Measurements from ENCODE around the gene DLX2. TPM values are rescaled to one million over a fixed set of nuclear protein-coding genes. Genes with fewer than 3 reads are reported as not detected.

Gene DLX2
- total and polyA plus RNA-seq, 2 of the 13 experiments (the other 11 are each of a cell fraction or from before 2014, with no cell fraction given) = 0.07 to 0.15 TPM

DNA sequence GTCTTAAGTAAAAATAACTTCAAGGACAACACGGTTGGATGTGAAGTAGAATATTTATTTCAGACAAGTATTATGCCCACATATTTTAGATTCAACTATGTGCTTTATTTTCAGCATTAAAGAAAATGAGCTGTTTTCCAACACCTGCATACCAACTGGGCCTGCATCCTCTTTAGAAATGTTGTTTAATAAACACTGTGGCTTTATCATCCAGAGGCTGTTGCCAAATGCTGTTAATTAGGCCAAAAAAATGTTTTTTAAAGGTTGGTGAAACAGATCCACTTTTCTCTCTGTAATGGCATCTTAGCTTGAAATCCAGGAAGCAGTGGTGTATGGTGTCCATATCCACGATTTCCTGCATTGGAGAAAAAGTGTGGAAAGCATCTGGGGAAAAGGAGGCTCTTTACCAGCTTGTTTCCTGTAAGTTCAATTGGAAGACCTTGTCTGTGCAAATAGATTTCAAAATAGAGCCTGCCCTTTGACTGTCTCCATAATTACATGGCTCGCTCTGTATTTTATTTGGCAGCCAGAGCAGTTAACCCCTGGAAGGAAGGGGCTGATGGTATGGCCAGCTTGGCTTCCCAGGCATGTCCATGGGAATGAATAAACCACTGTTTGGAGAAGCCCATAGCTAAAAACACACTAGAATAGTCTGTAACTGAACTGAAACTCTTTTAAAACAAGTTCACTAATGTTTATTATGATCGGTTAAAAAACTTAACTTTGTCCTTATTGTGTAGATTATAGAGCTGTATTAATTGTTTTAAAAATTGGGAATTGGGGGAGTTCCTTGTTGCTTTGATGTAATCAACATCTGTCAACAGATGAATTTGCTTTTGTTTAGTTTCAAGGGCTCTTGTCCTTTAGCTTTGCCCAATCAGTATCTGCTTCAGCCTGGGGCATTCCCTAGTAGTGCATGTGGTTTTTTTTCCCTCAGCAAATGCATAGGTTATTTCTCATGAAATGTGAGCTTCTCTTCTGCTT, 50.4 kb downstream of the DLX2 start (continued):
- TF ChIP-seq, protein P1, sequence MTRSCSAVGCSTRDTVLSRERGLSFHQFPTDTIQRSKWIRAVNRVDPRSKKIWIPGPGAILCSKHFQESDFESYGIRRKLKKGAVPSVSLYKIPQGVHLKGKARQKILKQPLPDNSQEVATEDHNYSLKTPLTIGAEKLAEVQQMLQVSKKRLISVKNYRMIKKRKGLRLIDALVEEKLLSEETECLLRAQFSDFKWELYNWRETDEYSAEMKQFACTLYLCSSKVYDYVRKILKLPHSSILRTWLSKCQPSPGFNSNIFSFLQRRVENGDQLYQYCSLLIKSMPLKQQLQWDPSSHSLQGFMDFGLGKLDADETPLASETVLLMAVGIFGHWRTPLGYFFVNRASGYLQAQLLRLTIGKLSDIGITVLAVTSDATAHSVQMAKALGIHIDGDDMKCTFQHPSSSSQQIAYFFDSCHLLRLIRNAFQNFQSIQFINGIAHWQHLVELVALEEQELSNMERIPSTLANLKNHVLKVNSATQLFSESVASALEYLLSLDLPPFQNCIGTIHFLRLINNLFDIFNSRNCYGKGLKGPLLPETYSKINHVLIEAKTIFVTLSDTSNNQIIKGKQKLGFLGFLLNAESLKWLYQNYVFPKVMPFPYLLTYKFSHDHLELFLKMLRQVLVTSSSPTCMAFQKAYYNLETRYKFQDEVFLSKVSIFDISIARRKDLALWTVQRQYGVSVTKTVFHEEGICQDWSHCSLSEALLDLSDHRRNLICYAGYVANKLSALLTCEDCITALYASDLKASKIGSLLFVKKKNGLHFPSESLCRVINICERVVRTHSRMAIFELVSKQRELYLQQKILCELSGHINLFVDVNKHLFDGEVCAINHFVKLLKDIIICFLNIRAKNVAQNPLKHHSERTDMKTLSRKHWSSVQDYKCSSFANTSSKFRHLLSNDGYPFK (CRISPR knock-in tag; IDR thresholded peaks at IDR 0.05; ENCODE audit: borderline replicate concordance) = no peak
- no peak for TF ChIP-seq AGO2 (optimal IDR thresholded peaks at IDR 0.05; ENCODE audit: low read depth, low read length)
- TF ChIP-seq, protein P2, sequence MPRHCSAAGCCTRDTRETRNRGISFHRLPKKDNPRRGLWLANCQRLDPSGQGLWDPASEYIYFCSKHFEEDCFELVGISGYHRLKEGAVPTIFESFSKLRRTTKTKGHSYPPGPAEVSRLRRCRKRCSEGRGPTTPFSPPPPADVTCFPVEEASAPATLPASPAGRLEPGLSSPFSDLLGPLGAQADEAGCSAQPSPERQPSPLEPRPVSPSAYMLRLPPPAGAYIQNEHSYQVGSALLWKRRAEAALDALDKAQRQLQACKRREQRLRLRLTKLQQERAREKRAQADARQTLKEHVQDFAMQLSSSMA (CRISPR knock-in tag; IDR thresholded peaks at IDR 0.05) = no peak
- TF ChIP-seq ZMAT3 (CRISPR knock-in tag; conservative IDR thresholded peaks at IDR 0.05) = peak; percentile 76
- TF ChIP-seq ZNF382 (CRISPR knock-in tag; IDR thresholded peaks at IDR 0.05; ENCODE audit: borderline replicate concordance) = no peak
- no peak for TF ChIP-seq FIP1L1 (IDR thresholded peaks at IDR 0.05; ENCODE audit: borderline replicate concordance, insufficient read depth, low read depth, low read length)
- TF ChIP-seq ZNF143 (CRISPR knock-in tag; IDR thresholded peaks at IDR 0.05) = no peak
- TF ChIP-seq PRMT3 (CRISPR knock-in tag; IDR thresholded peaks at IDR 0.05; ENCODE audit: borderline replicate concordance, low read depth) = no peak; the same call in 1 of the 2 replicates
- no peak for TF ChIP-seq MAFK (conservative IDR thresholded peaks at IDR 0.05 in 1 of 2, IDR thresholded peaks at IDR 0.05 in 1 of 2; ENCODE audit: low read length in 2 of 2)
- TF ChIP-seq SALL2 (CRISPR knock-in tag; IDR thresholded peaks at IDR 0.05) = peak; percentile 73; the same call in 1 of the 2 replicates
- TF ChIP-seq PCBP2 (optimal IDR thresholded peaks at IDR 0.05; ENCODE audit: low read depth, low read length, poor library complexity, severe bottlenecking) = no peak
- TF ChIP-seq NR1H2 (CRISPR knock-in tag; IDR thresholded peaks at IDR 0.05; ENCODE audit: borderline replicate concordance, low read depth) = no peak
- TF ChIP-seq ZNF460 (CRISPR knock-in tag; IDR thresholded peaks at IDR 0.05; ENCODE audit: borderline replicate concordance) = no peak
- peak; percentile 99 for TF ChIP-seq PHF21A (CRISPR knock-in tag; IDR thresholded peaks at IDR 0.05)
- TF ChIP-seq RXRB (CRISPR knock-in tag; IDR thresholded peaks at IDR 0.05; ENCODE audit: borderline replicate concordance) = peak; percentile 93
- peak; percentile 87 for TF ChIP-seq CEBPB (IDR thresholded peaks at IDR 0.05; ENCODE audit: borderline replicate concordance, low read depth, low read length)
- TF ChIP-seq ZNF230 (CRISPR knock-in tag; IDR thresholded peaks at IDR 0.05) = no peak; the same call in 1 of the 2 replicates
- TF ChIP-seq CBX5 (CRISPR knock-in tag; IDR thresholded peaks at IDR 0.05; ENCODE audit: borderline replicate concordance) = peak; percentile 96
- TF ChIP-seq, protein P3, sequence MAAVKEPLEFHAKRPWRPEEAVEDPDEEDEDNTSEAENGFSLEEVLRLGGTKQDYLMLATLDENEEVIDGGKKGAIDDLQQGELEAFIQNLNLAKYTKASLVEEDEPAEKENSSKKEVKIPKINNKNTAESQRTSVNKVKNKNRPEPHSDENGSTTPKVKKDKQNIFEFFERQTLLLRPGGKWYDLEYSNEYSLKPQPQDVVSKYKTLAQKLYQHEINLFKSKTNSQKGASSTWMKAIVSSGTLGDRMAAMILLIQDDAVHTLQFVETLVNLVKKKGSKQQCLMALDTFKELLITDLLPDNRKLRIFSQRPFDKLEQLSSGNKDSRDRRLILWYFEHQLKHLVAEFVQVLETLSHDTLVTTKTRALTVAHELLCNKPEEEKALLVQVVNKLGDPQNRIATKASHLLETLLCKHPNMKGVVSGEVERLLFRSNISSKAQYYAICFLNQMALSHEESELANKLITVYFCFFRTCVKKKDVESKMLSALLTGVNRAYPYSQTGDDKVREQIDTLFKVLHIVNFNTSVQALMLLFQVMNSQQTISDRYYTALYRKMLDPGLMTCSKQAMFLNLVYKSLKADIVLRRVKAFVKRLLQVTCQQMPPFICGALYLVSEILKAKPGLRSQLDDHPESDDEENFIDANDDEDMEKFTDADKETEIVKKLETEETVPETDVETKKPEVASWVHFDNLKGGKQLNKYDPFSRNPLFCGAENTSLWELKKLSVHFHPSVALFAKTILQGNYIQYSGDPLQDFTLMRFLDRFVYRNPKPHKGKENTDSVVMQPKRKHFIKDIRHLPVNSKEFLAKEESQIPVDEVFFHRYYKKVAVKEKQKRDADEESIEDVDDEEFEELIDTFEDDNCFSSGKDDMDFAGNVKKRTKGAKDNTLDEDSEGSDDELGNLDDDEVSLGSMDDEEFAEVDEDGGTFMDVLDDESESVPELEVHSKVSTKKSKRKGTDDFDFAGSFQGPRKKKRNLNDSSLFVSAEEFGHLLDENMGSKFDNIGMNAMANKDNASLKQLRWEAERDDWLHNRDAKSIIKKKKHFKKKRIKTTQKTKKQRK (IDR thresholded peaks at IDR 0.05; ENCODE audit: low read length) = no peak
- TF ChIP-seq ZNF326 (CRISPR knock-in tag; IDR thresholded peaks at IDR 0.05; ENCODE audit: borderline replicate concordance) = no peak
- TF ChIP-seq CENPX (CRISPR knock-in tag; IDR thresholded peaks at IDR 0.05) = no peak
- TF ChIP-seq FOXJ3 (CRISPR knock-in tag; IDR thresholded peaks at IDR 0.05; ENCODE audit: borderline replicate concordance) = peak; percentile 96
